ENCODE results near the gene FOXE1.

DNA sequence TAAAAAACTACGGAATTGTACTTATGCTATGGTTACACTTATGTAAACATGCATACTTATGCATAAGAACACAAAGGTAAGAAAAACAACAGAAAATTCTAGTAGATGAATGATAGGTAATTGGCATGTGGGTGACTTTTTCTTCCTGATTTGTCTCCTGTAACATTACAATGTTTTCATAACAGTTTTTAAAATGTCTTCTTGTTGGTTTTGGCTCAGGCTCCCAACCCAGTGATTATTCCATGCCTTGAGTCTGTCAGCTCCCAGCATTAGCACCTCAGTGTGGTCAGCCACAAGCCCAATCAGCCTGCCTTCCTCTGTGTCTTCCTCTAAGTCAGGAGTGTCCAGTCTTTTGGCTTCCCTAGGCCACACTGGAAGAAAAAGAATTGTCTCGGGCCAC, 7.9 kb upstream of the FOXE1 start:
- TF ChIP-seq, protein P1, sequence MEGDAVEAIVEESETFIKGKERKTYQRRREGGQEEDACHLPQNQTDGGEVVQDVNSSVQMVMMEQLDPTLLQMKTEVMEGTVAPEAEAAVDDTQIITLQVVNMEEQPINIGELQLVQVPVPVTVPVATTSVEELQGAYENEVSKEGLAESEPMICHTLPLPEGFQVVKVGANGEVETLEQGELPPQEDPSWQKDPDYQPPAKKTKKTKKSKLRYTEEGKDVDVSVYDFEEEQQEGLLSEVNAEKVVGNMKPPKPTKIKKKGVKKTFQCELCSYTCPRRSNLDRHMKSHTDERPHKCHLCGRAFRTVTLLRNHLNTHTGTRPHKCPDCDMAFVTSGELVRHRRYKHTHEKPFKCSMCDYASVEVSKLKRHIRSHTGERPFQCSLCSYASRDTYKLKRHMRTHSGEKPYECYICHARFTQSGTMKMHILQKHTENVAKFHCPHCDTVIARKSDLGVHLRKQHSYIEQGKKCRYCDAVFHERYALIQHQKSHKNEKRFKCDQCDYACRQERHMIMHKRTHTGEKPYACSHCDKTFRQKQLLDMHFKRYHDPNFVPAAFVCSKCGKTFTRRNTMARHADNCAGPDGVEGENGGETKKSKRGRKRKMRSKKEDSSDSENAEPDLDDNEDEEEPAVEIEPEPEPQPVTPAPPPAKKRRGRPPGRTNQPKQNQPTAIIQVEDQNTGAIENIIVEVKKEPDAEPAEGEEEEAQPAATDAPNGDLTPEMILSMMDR (IDR thresholded peaks at IDR 0.05), result no peak
- no peak for TF ChIP-seq POLR2A (IDR thresholded peaks at IDR 0.05)

Measured in esophagus squamous epithelium (tissue), 4 donors.